Stimulated activated naive CD8-positive, alpha-beta T cell treated with anti-CD3 and anti-CD28 coated beads, Interleukin-15, Interleukin-2, amounts not matched to agents 100 ng/mL and 50 ng/mL, for 24 hours (primary cell): ENCODE data around the gene CSNK2A1.

Experiments used
- H3K27ac Mint-ChIP-seq: one replicate; pipeline ENCODE4 v1.8.0; 2021; ENCODE audit warnings: mild to moderate bottlenecking, mixed read lengths
- H3K27me3 Mint-ChIP-seq: one replicate; pipeline ENCODE4 v1.8.0; 2021; ENCODE audit warnings: mixed read lengths
- H3K36me3 Mint-ChIP-seq: one replicate; pipeline ENCODE4 v1.8.0; 2021; ENCODE audit warnings: low read depth, mixed read lengths
- H3K4me1 Mint-ChIP-seq: one replicate; pipeline ENCODE4 v1.8.0; 2021; ENCODE audit warnings: low read depth, mixed read lengths
- H3K4me3 Mint-ChIP-seq: one replicate; pipeline ENCODE4 v1.8.0; 2021; ENCODE audit warnings: mild to moderate bottlenecking, mixed read lengths
- H3K9me3 Mint-ChIP-seq: one replicate; pipeline ENCODE4 v1.8.0; 2021; ENCODE audit warnings: mixed read lengths

CSNK2A1 gene

GRCh38 chr20:444862-445426 lies 98.6 kb downstream of the CSNK2A1 start:
- Mint-ChIP-seq H3K36me3 (peaks cover 73% of the 10 kb centered on the region), H3K27me3 (no peaks in the 10 kb centered on the region), H3K4me3 (no peak overlapping the region), H3K4me1 (peaks cover 17% of the 10 kb centered on the region), H3K27ac (no peak overlapping the region), H3K9me3 (no peaks in the 10 kb centered on the region)

- Mint-ChIP-seq H3K27ac (no peak overlapping the region), H3K27me3 (no peaks in the 10 kb centered on the region), H3K4me3 (no peak overlapping the region), H3K9me3 (no peaks in the 10 kb centered on the region), H3K36me3 (peaks cover 75% of the 10 kb centered on the region), H3K4me1 (peaks cover 22% of the 10 kb centered on the region)
These were observed 99.5 kb downstream of the CSNK2A1 start for GRCh38 chr20:444117-444516.

- Mint-ChIP-seq H3K27ac (no peak overlapping the region), H3K36me3 (peaks cover 82% of the 10 kb centered on the region)
These were observed 100.3 kb downstream of the CSNK2A1 start for GRCh38 chr20:443223-443775.

GRCh38 chr20:440636-441035 lies 103.0 kb downstream of the CSNK2A1 start:
- Mint-ChIP-seq H3K27me3 (no peaks in the 10 kb centered on the region), H3K4me3 (no peak overlapping the region), H3K27ac (peak overlapping the region; percentile 41), H3K36me3 (peaks cover 88% of the 10 kb centered on the region), H3K4me1 (peaks cover 45% of the 10 kb centered on the region), H3K9me3 (no peaks in the 10 kb centered on the region)

More at GRCh38 chr20:443223-443775, 100.3 kb downstream of the CSNK2A1 start:
- Mint-ChIP-seq H3K27me3 (no peaks in the 10 kb centered on the region), H3K4me3 (no peak overlapping the region), H3K9me3 (no peaks in the 10 kb centered on the region), H3K4me1 (peaks cover 30% of the 10 kb centered on the region)

GRCh38 chr20:440148-440547 lies 103.4 kb downstream of the CSNK2A1 start:
- H3K4me1 Mint-ChIP-seq, result peaks cover 50% of the 10 kb centered on the region
- H3K36me3 Mint-ChIP-seq, result peaks cover 88% of the 10 kb centered on the region
- H3K9me3 Mint-ChIP-seq, result no peaks in the 10 kb centered on the region
- no peaks in the 10 kb centered on the region for H3K27me3 Mint-ChIP-seq
- H3K27ac Mint-ChIP-seq, result peak overlapping the region; percentile 72
- H3K4me3 Mint-ChIP-seq, result peak overlapping the region; percentile 77

- H3K27me3 Mint-ChIP-seq, result no peaks in the 10 kb centered on the region
- H3K36me3 Mint-ChIP-seq, result peaks cover 85% of the 10 kb centered on the region
- H3K4me1 Mint-ChIP-seq, result peaks cover 63% of the 10 kb centered on the region
- H3K9me3 Mint-ChIP-seq, result no peaks in the 10 kb centered on the region
- peak overlapping the region; percentile 77 for H3K4me3 Mint-ChIP-seq
- H3K27ac Mint-ChIP-seq, result peak overlapping the region; percentile 92
These were observed 104.8 kb downstream of the CSNK2A1 start for GRCh38 chr20:438571-439469.

DNA sequence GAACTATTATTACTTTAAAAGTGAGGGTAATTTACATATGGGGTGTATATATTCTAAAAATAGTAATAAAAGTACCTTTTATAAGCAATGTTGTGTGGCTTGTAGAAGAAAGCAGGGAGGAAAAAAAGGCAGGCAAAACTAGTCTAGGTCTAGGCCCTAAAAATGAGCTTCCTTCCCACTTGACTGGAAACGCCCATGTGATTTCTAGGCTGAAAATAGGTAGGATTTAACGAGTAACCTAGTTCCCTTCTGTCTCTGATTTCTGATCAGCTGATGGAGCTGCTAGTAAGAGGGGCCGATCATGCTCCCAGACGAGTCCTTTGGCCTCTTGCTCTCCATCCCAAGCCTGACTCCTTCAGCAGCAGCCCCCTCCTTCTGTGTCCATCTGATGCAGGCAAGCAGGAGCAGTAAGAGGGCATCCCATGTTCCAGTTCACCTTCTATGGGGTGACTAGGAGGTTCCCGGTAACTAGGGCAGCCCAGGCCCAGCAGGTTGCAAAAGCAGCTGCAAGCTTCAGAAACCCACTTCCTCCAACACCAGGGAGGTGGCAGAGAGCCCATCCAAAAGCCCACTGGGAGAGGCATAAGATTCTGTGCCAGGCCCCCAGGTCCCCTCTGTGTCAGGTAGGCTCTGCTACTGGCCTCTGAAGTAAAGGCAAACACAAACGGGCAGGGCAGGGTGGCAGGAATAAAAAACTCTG lies 105.7 kb downstream of the CSNK2A1 start:
- no peak overlapping the region for H3K27ac Mint-ChIP-seq
- peaks cover 72% of the 10 kb centered on the region for H3K4me1 Mint-ChIP-seq
- no peaks in the 10 kb centered on the region for H3K27me3 Mint-ChIP-seq
- peak overlapping the region; percentile 77 for H3K4me3 Mint-ChIP-seq
- peaks cover 85% of the 10 kb centered on the region for H3K36me3 Mint-ChIP-seq
- no peaks in the 10 kb centered on the region for H3K9me3 Mint-ChIP-seq

- H3K36me3 Mint-ChIP-seq, result peaks cover 74% of the 10 kb centered on the region
- peaks cover 86% of the 10 kb centered on the region for H3K4me1 Mint-ChIP-seq
- H3K27me3 Mint-ChIP-seq, result no peaks in the 10 kb centered on the region
- no peaks in the 10 kb centered on the region for H3K9me3 Mint-ChIP-seq
- H3K27ac Mint-ChIP-seq, result no peak overlapping the region
- H3K4me3 Mint-ChIP-seq, result no peak overlapping the region
These were observed 107.1 kb downstream of the CSNK2A1 start for GRCh38 chr20:436476-436875.

DNA sequence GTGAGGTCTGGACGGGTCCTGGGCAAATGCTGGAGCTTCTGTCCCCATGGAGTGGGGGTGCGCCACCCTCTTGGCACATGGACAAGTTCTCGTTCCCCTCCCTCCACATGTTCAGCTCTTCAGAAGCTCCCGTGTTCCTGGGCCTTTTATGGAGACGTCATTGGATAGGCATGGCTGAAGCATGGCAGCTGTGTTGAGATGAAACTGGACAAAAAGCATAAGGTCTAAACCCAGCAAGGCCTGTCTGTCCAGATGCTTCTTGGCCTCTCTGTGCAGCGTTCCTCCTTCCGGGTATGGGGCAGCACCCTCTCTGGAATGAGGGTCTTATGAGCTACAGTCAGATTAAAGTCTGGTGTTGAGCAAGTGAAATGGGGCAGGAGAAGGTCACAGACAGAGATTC lies 108.0 kb downstream of the CSNK2A1 start:
- H3K4me1 Mint-ChIP-seq, result peaks cover 93% of the 10 kb centered on the region
- no peaks in the 10 kb centered on the region for H3K27me3 Mint-ChIP-seq
- H3K4me3 Mint-ChIP-seq, result no peak overlapping the region
- no peak overlapping the region for H3K27ac Mint-ChIP-seq
- no peaks in the 10 kb centered on the region for H3K9me3 Mint-ChIP-seq
- H3K36me3 Mint-ChIP-seq, result peaks cover 74% of the 10 kb centered on the region

GRCh38 chr20:434661-435419 lies 108.8 kb downstream of the CSNK2A1 start:
- Mint-ChIP-seq H3K9me3 (no peaks in the 10 kb centered on the region), H3K36me3 (peaks cover 73% of the 10 kb centered on the region), H3K27me3 (no peaks in the 10 kb centered on the region), H3K4me1 (peaks cover 86% of the 10 kb centered on the region), H3K4me3 (peak overlapping the region; percentile 68), H3K27ac (peak overlapping the region; percentile 96)

- H3K4me3 Mint-ChIP-seq, result peak overlapping the region; percentile 68
- H3K27ac Mint-ChIP-seq, result peak overlapping the region; percentile 96
- H3K9me3 Mint-ChIP-seq, result no peaks in the 10 kb centered on the region
- peaks cover 71% of the 10 kb centered on the region for H3K36me3 Mint-ChIP-seq
- peaks cover 80% of the 10 kb centered on the region for H3K4me1 Mint-ChIP-seq
- H3K27me3 Mint-ChIP-seq, result no peaks in the 10 kb centered on the region
These were observed 109.4 kb downstream of the CSNK2A1 start for GRCh38 chr20:434221-434620.

DNA sequence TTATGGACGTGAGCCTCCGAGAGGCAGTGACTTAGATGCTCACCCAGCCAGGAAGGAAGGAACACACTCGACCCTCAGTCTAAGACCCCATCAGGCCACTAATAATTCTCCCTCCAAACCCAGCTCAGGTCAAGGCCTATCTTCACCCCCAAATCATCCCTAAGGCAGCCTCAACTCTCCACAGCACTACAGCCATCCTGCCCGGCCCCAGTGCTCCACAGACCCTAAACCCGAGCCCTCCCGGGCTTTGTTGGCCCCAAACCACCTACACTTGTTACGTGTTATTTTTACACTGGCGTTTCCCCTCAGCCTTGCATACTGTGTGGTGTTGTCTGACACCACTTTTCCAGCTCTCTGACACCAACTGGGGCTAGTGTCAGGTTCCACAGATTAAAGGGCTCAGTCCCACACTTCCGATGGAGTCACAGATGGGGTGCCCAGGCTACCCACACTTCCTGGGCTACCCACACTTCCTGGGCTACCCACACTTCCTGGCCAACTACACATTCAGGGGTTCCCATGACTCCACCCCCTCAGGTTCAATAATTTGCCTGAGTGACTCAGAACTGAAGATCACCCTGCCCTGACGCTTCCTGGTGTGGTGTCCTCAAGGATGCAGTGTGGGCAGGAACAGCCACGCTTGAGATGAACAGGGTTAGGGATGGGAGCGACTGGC lies 110.2 kb downstream of the CSNK2A1 start:
- H3K36me3 Mint-ChIP-seq, result peaks cover 64% of the 10 kb centered on the region
- H3K27ac Mint-ChIP-seq, result peak overlapping the region; percentile 96
- H3K4me3 Mint-ChIP-seq, result peak overlapping the region; percentile 68
- peaks cover 72% of the 10 kb centered on the region for H3K4me1 Mint-ChIP-seq
- no peaks in the 10 kb centered on the region for H3K27me3 Mint-ChIP-seq
- no peaks in the 10 kb centered on the region for H3K9me3 Mint-ChIP-seq

GRCh38 chr20:432677-433299 lies 110.8 kb downstream of the CSNK2A1 start:
- H3K4me1 Mint-ChIP-seq, result peaks cover 66% of the 10 kb centered on the region
- peaks cover 64% of the 10 kb centered on the region for H3K36me3 Mint-ChIP-seq
- H3K9me3 Mint-ChIP-seq, result no peaks in the 10 kb centered on the region
- peak overlapping the region; percentile 96 for H3K27ac Mint-ChIP-seq
- H3K27me3 Mint-ChIP-seq, result no peaks in the 10 kb centered on the region
- H3K4me3 Mint-ChIP-seq, result peak overlapping the region; percentile 68
